Activated naive CD4-positive, alpha-beta T cell treated with anti-CD3 and anti-CD28 coated beads, Interleukin-2, amount 10 ng/mL, durations not matched to agents 7 days and 5 days (primary cell): Measurements from ENCODE around the gene QKI.

Experiments used
- CTCF ChIA-PET: fragments of 350-600 bp; sonication (Branson Sonifier 250); formaldehyde crosslinking; loops from one replicate; lab custom pipeline; 2021; ENCODE audit warnings: antibody characterized with exemption; lab: Charles Lee
- DNase-seq: peaks from one replicate; pipeline ENCODE4 v3.0.0-alpha.2; 2020
- H3K27ac Mint-ChIP-seq: one replicate; pipeline ENCODE4 v1.8.0; 2021; ENCODE audit warnings: mild to moderate bottlenecking, moderate library complexity, mixed read lengths
- H3K27me3 Mint-ChIP-seq: one replicate; pipeline ENCODE4 v1.8.0; 2021; ENCODE audit warnings: mild to moderate bottlenecking, mixed read lengths
- H3K36me3 Mint-ChIP-seq: one replicate; pipeline ENCODE4 v1.8.0; 2021; ENCODE audit warnings: mixed read lengths
- H3K4me1 Mint-ChIP-seq: one replicate; pipeline ENCODE4 v1.8.0; 2021; ENCODE audit warnings: mixed read lengths
- H3K4me3 Mint-ChIP-seq: one replicate; pipeline ENCODE4 v1.8.0; 2021; ENCODE audit warnings: mild to moderate bottlenecking, moderate library complexity, mixed read lengths
- H3K9me3 Mint-ChIP-seq: one replicate; pipeline ENCODE4 v1.8.0; 2021; ENCODE audit warnings: mixed read lengths

The QKI gene

GRCh38 chr6:163483107-163483506, 68.6 kb downstream of the QKI start:
- CTCF ChIA-PET: no interaction called here
- Mint-ChIP-seq H3K4me1 (no peaks in the 10 kb centered on the region), H3K4me3 (no peak overlapping the region), H3K9me3 (no peaks in the 10 kb centered on the region), H3K27me3 (no peaks in the 10 kb centered on the region), H3K36me3 (peaks cover 11% of the 10 kb centered on the region), H3K27ac (no peak overlapping the region)
- no peak for DNase-seq

- H3K9me3 Mint-ChIP-seq: no peaks in the 10 kb centered on the region
- peaks cover 4% of the 10 kb centered on the region for H3K4me1 Mint-ChIP-seq
- DNase-seq: no peak
- no peaks in the 10 kb centered on the region for H3K27me3 Mint-ChIP-seq
- peaks cover 7% of the 10 kb centered on the region for H3K36me3 Mint-ChIP-seq
- H3K4me3 Mint-ChIP-seq: no peak overlapping the region
- no peak overlapping the region for H3K27ac Mint-ChIP-seq
- CTCF ChIA-PET: no interaction called here
These were observed 70.9 kb downstream of the QKI start for GRCh38 chr6:163485388-163485851.

- Mint-ChIP-seq H3K9me3 (no peaks in the 10 kb centered on the region), H3K4me3 (no peak overlapping the region), H3K27me3 (no peaks in the 10 kb centered on the region), H3K36me3 (peaks cover 6% of the 10 kb centered on the region), H3K4me1 (peaks cover 9% of the 10 kb centered on the region), H3K27ac (no peak overlapping the region)
- CTCF ChIA-PET: no interaction called here
- no peak for DNase-seq
These were observed 72.3 kb downstream of the QKI start for GRCh38 chr6:163486821-163487220.

- CTCF ChIA-PET: no interaction called here
- peaks cover 4% of the 10 kb centered on the region for H3K36me3 Mint-ChIP-seq
- no peaks in the 10 kb centered on the region for H3K27me3 Mint-ChIP-seq
These were observed 73.1 kb downstream of the QKI start for GRCh38 chr6:163487606-163488005.

GRCh38 chr6:163489584-163489983, 75.1 kb downstream of the QKI start:
- CTCF ChIA-PET: no interaction called here
- DNase-seq: no peak
- Mint-ChIP-seq H3K4me3 (no peak overlapping the region), H3K4me1 (peaks cover 9% of the 10 kb centered on the region), H3K36me3 (peaks cover 5% of the 10 kb centered on the region), H3K27ac (no peak overlapping the region), H3K9me3 (no peaks in the 10 kb centered on the region), H3K27me3 (no peaks in the 10 kb centered on the region)

More at GRCh38 chr6:163487606-163488005, 73.1 kb downstream of the QKI start:
- Mint-ChIP-seq H3K4me1 (peaks cover 9% of the 10 kb centered on the region), H3K4me3 (no peak overlapping the region), H3K9me3 (no peaks in the 10 kb centered on the region), H3K27ac (no peak overlapping the region)
- no peak for DNase-seq

- CTCF ChIA-PET: no interaction called here
- H3K27ac Mint-ChIP-seq: peak overlapping the region; percentile 73
These were observed 76.5 kb downstream of the QKI start for GRCh38 chr6:163490826-163491577.

GRCh38 chr6:163491737-163492300, 77.3 kb downstream of the QKI start:
- CTCF ChIA-PET: no interaction called here
- no peak overlapping the region for H3K27ac Mint-ChIP-seq
- no peak for DNase-seq
- peaks cover 9% of the 10 kb centered on the region for H3K4me1 Mint-ChIP-seq
- H3K9me3 Mint-ChIP-seq: no peaks in the 10 kb centered on the region
- no peaks in the 10 kb centered on the region for H3K27me3 Mint-ChIP-seq
- peaks cover 5% of the 10 kb centered on the region for H3K36me3 Mint-ChIP-seq
- no peak overlapping the region for H3K4me3 Mint-ChIP-seq

More at GRCh38 chr6:163490826-163491577, 76.5 kb downstream of the QKI start:
- Mint-ChIP-seq H3K27me3 (no peaks in the 10 kb centered on the region), H3K4me1 (peaks cover 9% of the 10 kb centered on the region), H3K36me3 (peaks cover 5% of the 10 kb centered on the region), H3K4me3 (no peak overlapping the region), H3K9me3 (no peaks in the 10 kb centered on the region)
- peak; percentile 23 for DNase-seq

- H3K27me3 Mint-ChIP-seq: no peaks in the 10 kb centered on the region
- DNase-seq: no peak
- peak overlapping the region; percentile 69 for H3K27ac Mint-ChIP-seq
- H3K4me1 Mint-ChIP-seq: peaks cover 9% of the 10 kb centered on the region
- peaks cover 2% of the 10 kb centered on the region for H3K36me3 Mint-ChIP-seq
- H3K4me3 Mint-ChIP-seq: no peak overlapping the region
- no peaks in the 10 kb centered on the region for H3K9me3 Mint-ChIP-seq
- CTCF ChIA-PET: no interaction called here
These were observed 79.8 kb downstream of the QKI start for GRCh38 chr6:163494279-163494727.

- no peak for DNase-seq
- CTCF ChIA-PET: no interaction called here
- Mint-ChIP-seq H3K4me1 (no peaks in the 10 kb centered on the region), H3K36me3 (peaks cover 5% of the 10 kb centered on the region), H3K27ac (no peak overlapping the region), H3K9me3 (no peaks in the 10 kb centered on the region), H3K27me3 (no peaks in the 10 kb centered on the region), H3K4me3 (no peak overlapping the region)
These were observed 81.7 kb downstream of the QKI start for GRCh38 chr6:163496205-163496604.

- Mint-ChIP-seq H3K36me3 (peaks cover 11% of the 10 kb centered on the region), H3K27ac (no peak overlapping the region), H3K4me3 (no peak overlapping the region), H3K27me3 (no peaks in the 10 kb centered on the region), H3K9me3 (peaks cover 10% of the 10 kb centered on the region), H3K4me1 (no peaks in the 10 kb centered on the region)
- DNase-seq: no peak
- CTCF ChIA-PET: no interaction called here
These were observed 85.6 kb downstream of the QKI start for GRCh38 chr6:163500105-163500504.

GRCh38 chr6:163501026-163501425, 86.5 kb downstream of the QKI start:
- Mint-ChIP-seq H3K36me3 (peaks cover 15% of the 10 kb centered on the region), H3K4me3 (no peak overlapping the region), H3K27ac (no peak overlapping the region), H3K9me3 (peaks cover 18% of the 10 kb centered on the region), H3K4me1 (no peaks in the 10 kb centered on the region), H3K27me3 (no peaks in the 10 kb centered on the region)
- CTCF ChIA-PET: no interaction called here
- no peak for DNase-seq

GRCh38 chr6:163501439-163501838, 86.9 kb downstream of the QKI start:
- H3K36me3 Mint-ChIP-seq: peaks cover 15% of the 10 kb centered on the region
- no peak overlapping the region for H3K4me3 Mint-ChIP-seq
- no peaks in the 10 kb centered on the region for H3K4me1 Mint-ChIP-seq
- peaks cover 18% of the 10 kb centered on the region for H3K9me3 Mint-ChIP-seq
- CTCF ChIA-PET: no interaction called here
- H3K27ac Mint-ChIP-seq: no peak overlapping the region
- no peak for DNase-seq
- no peaks in the 10 kb centered on the region for H3K27me3 Mint-ChIP-seq

GRCh38 chr6:163504984-163505640, 90.6 kb downstream of the QKI start:
- DNase-seq: no peak
- CTCF ChIA-PET: no interaction called here
- H3K36me3 Mint-ChIP-seq: peaks cover 23% of the 10 kb centered on the region
- H3K9me3 Mint-ChIP-seq: peaks cover 32% of the 10 kb centered on the region
- no peaks in the 10 kb centered on the region for H3K27me3 Mint-ChIP-seq
- H3K4me1 Mint-ChIP-seq: no peaks in the 10 kb centered on the region
- H3K4me3 Mint-ChIP-seq: no peak overlapping the region
- H3K27ac Mint-ChIP-seq: no peak overlapping the region

GRCh38 chr6:163507965-163508364, 93.4 kb downstream of the QKI start:
- H3K36me3 Mint-ChIP-seq: peaks cover 23% of the 10 kb centered on the region

More at GRCh38 chr6:163507965-163508364, 93.4 kb downstream of the QKI start:
- H3K4me3 Mint-ChIP-seq: no peak overlapping the region
- peaks cover 32% of the 10 kb centered on the region for H3K9me3 Mint-ChIP-seq
- no peaks in the 10 kb centered on the region for H3K27me3 Mint-ChIP-seq
- no peak overlapping the region for H3K27ac Mint-ChIP-seq
- CTCF ChIA-PET: no interaction called here
- H3K4me1 Mint-ChIP-seq: no peaks in the 10 kb centered on the region
- DNase-seq: no peak
